Fibroblast of upper back skin (primary cell): ENCODE results near the gene SRPX.

Source experiments
- DNase-seq: peaks from one replicate; pipeline ENCODE4 v3.0.0-alpha.2; 2013

The SRPX gene

GRCh38 chrX:38211891-38212635 is 8.6 kb downstream of the SRPX start:
- peak; percentile 57 for DNase-seq

- DNase-seq = no peak
These were observed 14.1 kb downstream of the SRPX start for GRCh38 chrX:38206542-38206941.

DNA sequence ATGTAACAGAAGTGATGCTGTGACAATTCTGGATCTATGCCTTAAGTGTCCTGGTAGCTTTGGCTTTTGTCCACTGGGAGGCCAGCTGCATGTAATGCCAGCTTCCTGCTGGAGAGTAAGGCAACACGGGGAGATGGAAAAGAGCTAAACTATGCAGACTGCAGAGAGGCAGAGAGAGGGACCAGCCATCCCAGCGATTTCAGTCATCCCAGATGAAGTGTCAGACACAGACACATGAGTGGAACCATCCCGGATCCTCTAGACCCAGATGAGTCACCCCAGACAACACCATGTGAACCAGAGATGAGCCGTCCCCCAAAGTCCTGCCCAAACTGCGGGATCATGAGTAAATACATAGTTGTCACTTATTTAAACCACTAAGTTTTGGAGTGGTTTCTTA is 14.6 kb downstream of the SRPX start:
- DNase-seq = peak; percentile 60

GRCh38 chrX:38205039-38205438 is 15.6 kb downstream of the SRPX start:
- DNase-seq = no peak

DNA sequence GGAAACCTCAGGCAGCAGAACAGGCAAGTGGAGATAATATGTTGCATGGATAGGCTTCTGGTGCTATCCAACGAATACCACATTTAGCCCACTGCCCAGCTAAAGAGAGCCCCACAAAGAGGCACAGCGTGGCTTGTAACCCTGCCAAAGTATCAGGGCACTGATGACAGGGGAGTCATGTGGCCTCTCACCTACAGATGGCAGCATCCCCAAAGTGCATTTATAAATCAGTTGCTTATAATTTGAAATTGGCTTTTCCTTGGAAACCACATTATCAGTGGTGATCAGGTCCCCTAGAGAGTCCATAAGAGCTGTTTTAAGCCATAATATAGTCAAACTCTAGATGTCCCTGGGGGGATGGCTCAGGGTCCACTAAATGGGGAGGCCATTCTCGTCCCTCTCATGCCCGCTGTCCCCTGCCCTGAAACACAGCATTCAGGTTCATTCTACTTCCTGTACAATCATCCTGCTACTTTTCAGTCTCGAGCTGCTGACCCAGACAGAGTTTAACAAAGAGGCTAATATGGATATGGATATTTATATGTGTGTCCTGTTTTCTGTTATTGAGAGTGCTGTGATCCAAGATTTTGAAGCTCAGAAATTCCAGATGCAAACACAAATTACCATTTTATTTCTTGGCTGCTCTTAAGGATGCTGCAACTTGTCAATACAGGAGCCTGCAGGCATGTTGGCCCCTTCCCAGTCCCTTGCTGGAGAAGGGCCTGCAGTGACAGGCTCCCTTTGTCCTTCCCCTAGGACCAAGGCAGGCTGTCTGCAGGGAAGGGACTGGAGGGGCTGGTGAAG is 28.5 kb downstream of the SRPX start:
- peak; percentile 31 for DNase-seq

DNA sequence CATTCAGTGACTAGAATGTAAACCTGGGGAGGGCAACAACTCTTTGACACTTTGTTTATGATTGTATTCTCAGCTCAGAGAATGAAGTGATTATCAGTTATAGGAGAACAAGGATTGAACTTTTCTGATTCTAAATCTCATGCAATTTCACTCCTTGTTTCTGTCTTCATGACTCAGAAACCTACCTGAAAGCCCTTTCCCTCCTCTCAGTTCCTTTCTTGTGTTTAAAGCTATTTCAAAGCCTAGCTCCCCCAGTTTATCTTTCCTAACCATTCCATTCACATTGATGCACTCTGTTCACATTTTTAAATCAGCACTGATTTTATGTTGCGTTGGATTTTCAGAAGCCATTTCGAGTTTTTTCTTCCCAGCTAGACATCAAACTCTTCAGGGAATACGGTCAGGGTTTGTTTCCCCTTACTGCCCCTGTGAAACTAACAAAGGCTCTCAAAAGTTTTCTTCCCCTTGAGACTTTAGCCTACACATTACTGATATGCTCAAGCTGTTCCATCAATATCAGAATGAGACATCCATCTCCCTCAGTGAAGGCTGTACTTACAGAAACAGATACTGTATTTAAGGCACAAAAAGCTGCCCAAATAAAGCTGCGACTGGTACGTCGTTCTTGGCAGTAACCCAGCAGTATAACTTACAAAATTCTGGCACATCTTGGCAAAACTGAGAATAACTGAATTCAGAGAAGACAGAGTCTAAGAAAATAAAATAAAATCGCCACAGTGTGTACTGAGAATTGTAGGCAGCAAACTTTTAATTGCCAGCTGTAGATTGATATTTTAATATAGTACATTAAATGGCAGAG is 31.0 kb downstream of the SRPX start:
- no peak for DNase-seq

DNA sequence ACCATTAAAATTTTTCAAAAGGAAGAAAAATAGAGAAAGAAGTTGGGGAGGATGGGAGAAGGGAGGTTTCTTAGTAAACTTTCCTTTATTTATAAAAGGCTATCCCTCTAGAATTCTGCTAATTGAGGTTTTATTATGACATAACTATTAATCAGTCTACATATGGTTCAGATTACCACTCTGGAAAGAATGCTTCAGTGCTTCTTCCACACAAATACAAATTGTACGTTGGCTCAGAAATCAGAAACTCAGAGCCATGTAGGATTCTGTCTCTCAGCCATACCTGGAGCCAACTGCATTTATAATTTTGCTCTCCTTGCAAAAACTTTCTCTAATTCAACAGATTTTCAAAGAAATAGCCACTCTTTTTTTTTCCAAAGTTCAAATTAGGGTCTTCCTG is 37.1 kb downstream of the SRPX start:
- DNase-seq = peak; percentile 42

- DNase-seq = no peak
These were observed 39.3 kb downstream of the SRPX start for GRCh38 chrX:38181357-38181756.

DNA sequence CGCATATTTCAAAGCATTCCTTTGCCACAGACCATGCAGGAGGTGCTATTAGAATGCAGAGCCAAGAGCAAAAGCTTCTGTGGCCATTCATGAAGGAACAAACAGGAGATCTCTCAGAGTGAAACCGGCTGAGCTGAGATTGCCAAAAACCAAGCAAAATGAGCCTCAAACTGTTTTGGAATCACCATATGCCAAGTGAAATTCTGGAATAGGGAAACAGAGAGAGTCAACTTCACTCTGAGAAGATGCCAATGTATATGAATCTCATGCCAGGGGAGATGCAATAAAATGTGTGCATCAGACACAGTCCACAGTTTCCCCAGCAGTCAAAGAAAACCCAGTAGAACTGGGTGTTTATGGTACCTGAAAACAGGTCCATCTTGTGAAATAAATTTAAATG is 42.3 kb downstream of the SRPX start:
- no peak for DNase-seq

- peak; percentile 30 for DNase-seq
These were observed 45.5 kb downstream of the SRPX start for GRCh38 chrX:38175139-38175538.

DNA sequence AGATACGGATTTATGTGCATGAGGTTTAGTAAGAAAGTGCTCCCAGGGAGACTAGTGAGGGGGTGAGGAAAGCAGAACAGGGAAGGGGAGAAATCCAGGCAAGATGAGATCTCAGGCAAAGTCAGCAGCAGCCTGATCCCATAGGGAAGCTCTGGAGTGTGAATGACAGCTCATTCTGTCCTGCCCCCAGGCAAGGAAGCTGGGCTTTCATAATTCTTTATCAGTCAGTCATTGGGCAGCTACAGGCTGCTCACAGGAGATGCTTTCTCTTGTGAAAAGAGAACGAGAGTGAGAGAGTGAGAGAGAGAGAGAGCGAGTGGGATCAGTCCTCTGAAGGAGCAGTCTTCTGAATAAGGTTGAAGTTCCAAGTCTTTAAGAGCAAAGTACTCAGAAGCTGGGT is 48.1 kb downstream of the SRPX start:
- DNase-seq = no peak

DNA sequence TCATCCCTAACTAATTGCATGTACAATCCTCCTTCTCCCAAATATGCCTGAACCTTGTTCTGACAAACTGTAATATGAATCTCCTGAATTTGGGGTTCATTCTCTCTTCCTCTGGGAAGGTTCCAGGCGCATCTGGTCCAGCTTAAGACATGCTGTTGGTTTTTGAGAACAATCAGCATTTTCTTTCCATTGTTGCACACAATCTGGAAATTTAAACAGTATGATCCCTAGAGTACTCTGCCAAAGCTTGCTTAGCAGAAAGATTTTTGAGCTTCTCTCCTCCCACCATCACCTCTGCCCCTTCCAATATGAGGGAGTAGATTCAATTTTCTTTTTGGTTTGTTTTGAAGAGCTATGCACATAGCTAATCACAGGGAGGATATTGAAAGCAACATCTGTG is 50.1 kb downstream of the SRPX start:
- DNase-seq = no peak

DNA sequence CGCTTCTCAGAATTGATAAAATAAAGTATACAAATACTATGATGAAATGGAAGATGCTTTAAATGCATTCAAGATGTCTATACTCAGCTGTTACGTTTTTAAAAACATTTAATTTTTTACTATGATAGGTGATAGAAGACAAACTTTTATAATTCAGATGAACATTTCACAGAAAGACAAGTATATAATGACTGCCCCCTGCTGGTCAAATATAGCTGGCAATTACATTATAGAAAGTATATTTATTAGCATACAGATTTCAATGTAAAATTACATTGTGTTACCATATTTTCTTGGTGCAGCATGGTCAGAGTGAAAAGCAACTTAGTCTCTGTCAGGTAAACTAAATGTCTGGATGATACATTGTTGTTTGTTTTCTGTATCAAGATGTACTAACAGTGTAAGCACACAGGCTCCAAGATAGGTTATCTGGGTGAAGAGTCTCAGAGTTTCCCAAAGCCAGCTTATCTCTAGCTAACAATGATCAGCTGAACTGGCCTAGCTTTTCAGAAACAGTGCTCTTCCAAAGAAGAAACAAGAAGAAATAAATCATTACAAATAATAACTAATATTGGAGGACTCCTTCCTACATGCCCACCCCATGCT is 54.1 kb downstream of the SRPX start:
- DNase-seq = peak; percentile 25

DNA sequence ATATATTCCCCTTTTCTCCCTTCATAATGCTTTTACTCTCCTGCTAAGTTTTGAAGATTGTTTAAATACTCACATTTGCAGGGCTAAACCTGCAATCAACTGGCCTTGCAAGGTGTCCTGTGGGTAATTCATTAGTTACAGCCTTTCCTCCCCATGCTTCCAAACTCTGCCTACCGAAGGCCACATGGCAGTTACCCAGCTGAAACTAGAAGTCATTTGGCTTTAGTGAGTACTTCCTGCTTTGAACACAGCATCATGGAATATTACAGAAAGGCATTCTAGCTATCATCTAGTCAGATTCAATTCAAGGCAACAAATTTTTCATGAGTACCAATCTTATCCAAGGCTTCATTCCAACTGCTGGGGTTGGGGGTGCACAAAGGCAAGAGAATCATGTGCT is 55.6 kb downstream of the SRPX start:
- no peak for DNase-seq

GRCh38 chrX:38163193-38163592 is 57.5 kb downstream of the SRPX start:
- no peak for DNase-seq

- no peak for DNase-seq
These were observed 63.8 kb downstream of the SRPX start for GRCh38 chrX:38156838-38157237.

GRCh38 chrX:38154818-38155217 is 65.9 kb downstream of the SRPX start:
- DNase-seq = peak; percentile 26

- DNase-seq = no peak
These were observed 66.3 kb downstream of the SRPX start for GRCh38 chrX:38154340-38154739.

GRCh38 chrX:38151441-38151840 is 69.2 kb downstream of the SRPX start:
- DNase-seq = peak; percentile 93

- DNase-seq = no peak
These were observed 69.7 kb downstream of the SRPX start for GRCh38 chrX:38150993-38151392.

- DNase-seq = no peak
These were observed 71.7 kb downstream of the SRPX start for GRCh38 chrX:38149016-38149415.

DNA sequence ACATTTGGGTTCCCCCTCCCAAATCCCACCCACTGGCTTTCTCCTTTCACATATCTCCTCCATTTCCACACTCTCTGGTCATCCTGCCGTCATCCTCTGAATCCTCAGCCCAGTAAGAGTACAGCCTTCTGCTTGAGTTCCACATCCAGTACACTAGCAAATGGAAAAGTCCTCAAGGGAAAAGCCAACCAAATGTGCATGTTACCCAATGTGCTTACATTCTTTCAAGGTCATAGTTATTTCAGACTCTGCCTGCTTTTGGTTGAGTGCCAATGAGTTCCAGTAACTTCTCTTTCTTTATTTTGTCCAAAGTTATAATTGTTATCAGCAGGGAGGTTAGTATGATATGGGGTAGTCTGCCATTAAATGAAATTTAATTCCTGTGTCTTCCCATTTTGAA is 78.1 kb downstream of the SRPX start:
- DNase-seq = peak; percentile 72

DNA sequence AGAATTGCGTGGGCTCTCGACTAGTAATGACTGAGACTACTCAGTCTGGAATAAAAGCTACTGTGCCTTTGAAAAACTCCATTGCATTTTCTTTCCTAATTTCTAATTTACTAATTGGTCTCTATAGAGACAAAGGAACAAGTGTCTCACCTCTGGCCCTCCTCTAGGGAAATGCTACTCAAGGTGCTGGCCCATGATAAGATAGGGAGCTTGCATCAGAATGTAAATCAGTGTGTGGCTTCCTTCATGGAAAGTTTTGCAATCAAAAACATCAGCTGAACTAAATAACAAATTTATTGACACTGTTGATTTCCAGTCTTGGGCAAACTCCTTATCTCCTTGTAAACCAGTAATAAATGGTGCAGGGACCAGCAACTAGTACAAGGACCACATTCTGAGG is 81.8 kb downstream of the SRPX start:
- no peak for DNase-seq
